ENCODE results near the gene RHBDF2.
A peak's percentile ranks its signal among the peaks of the same experiment; 100 is the strongest.

Gene RHBDF2

DNA sequence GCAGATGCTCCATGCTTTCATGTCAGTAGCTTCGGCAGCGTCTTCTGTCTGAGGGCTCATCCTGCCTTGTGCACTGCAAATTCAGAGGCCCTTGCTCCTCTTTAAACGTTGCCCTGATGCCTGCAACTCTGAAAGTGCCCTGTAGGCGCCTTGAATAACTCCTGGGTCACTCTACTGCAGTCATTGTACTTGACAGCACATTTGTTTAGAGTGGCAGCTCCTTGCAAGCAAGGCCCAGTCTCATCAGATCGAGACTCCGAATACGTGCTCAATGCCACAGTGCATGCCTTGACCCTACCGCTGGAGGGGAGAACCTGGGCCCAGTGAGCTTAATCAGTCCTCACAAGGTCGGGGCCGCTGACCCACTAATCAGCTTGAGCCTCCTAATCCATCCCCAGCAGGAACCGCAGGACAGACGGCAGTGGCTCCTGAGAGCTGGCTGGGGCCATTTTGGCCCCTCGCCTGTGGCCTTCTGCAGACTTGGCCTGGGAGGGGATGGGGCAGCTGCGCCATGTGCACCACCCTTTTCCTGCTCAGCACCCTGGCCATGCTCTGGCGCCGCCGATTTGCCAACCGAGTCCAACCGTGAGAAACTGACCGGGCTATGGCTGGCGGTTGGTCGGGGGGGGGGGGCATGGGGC, 38.5 kb upstream of the RHBDF2 start, which contains the start of gene PRCD:
PRCD (plus strand) TSS at position 414 of the 641 bp plus-strand sequence; CDS start at position 512, 98 bp downstream.
- Histone ChIP-seq H4K20me1 (ENCODE audit: insufficient read depth, low read length) (no peaks in the 10 kb centered on the region), H3K4me1 (ENCODE audit: low read length) (no peaks in the 10 kb centered on the region), H3K27ac (ENCODE audit: low read length) (no peak within 1 kb of the TSS), H3F3A (ENCODE audit: insufficient read depth, low read length) (no peaks in the 10 kb centered on the region), H3K4me2 (ENCODE audit: low read depth, low read length) (peak within 1 kb of the TSS; percentile 43), H3K9me2 (replicated peaks; ENCODE audit: insufficient read depth, low read length) (no peaks in the 10 kb centered on the region), H3K9me3 (replicated peaks; ENCODE audit: insufficient read depth, low read length) (no peaks in the 10 kb centered on the region), H3K4me3 (ENCODE audit: low read length) (peak within 1 kb of the TSS; percentile 34), H3K9ac (ENCODE audit: low read length) (no peak within 1 kb of the TSS), H2AFZ (ENCODE audit: low read length) (peak within 1 kb of the TSS; percentile 50), H3K36me3 (replicated peaks; ENCODE audit: insufficient read depth, low read length) (no peaks in the 10 kb centered on the region), H3K27me3 (replicated peaks; ENCODE audit: insufficient read depth, low read length) (peaks cover 83% of the 10 kb centered on the region), H3K79me2 (ENCODE audit: low read length) (no peaks in the 10 kb centered on the region)
- no peak for DNase-seq
- TF ChIP-seq, protein P1, sequence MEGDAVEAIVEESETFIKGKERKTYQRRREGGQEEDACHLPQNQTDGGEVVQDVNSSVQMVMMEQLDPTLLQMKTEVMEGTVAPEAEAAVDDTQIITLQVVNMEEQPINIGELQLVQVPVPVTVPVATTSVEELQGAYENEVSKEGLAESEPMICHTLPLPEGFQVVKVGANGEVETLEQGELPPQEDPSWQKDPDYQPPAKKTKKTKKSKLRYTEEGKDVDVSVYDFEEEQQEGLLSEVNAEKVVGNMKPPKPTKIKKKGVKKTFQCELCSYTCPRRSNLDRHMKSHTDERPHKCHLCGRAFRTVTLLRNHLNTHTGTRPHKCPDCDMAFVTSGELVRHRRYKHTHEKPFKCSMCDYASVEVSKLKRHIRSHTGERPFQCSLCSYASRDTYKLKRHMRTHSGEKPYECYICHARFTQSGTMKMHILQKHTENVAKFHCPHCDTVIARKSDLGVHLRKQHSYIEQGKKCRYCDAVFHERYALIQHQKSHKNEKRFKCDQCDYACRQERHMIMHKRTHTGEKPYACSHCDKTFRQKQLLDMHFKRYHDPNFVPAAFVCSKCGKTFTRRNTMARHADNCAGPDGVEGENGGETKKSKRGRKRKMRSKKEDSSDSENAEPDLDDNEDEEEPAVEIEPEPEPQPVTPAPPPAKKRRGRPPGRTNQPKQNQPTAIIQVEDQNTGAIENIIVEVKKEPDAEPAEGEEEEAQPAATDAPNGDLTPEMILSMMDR (IDR thresholded peaks at IDR 0.05; ENCODE audit: low read length): no peak
- TF ChIP-seq EZH2 (optimal IDR thresholded peaks at IDR 0.05; ENCODE audit: low read depth, low read length): no peak
- TF ChIP-seq EZH2phosphoT487 (IDR thresholded peaks at IDR 0.05; ENCODE audit: low read length): no peak

DNA sequence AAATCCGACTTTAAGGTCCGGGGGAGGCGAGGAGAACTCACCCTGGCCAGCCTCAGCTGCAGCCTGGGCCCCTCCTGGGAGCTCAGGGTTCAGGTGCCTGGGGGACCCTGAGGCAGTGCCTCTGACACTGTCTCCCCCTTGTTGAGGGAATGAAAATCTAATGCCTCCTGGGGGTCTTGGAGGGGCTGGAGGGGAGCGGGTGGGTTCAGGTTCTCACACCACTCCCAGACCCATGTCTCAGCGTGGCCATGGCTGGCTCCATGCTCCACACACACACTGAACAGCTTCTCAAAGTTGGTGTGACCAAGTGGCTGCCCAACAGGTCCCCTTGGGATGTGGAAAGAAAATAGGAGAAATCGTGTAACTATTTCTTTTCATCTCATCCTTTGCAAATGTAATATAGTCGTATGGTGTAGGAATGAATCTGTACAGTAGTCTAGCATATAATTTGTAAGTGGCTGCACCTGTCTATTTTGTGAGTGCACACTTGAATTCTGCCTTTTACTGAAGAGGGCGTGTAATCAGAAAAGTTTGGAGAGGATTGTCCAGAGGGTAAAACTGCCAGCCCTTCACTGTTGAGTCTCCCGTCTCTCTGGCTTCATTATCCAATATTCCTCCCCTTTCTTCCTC, 37.8 kb upstream of the RHBDF2 start:
- Histone ChIP-seq H3K4me3 (ENCODE audit: low read length) (no peak overlapping the region), H3F3A (ENCODE audit: insufficient read depth, low read length) (no peaks in the 10 kb centered on the region), H3K27ac (ENCODE audit: low read length) (no peak overlapping the region), H3K36me3 (replicated peaks; ENCODE audit: insufficient read depth, low read length) (no peaks in the 10 kb centered on the region), H3K9ac (ENCODE audit: low read length) (no peak overlapping the region), H3K4me1 (ENCODE audit: low read length) (no peaks in the 10 kb centered on the region), H3K4me2 (ENCODE audit: low read depth, low read length) (no peak overlapping the region), H3K27me3 (replicated peaks; ENCODE audit: insufficient read depth, low read length) (peaks cover 81% of the 10 kb centered on the region), H3K9me3 (replicated peaks; ENCODE audit: insufficient read depth, low read length) (no peaks in the 10 kb centered on the region), H2AFZ (ENCODE audit: low read length) (no peak overlapping the region), H3K79me2 (ENCODE audit: low read length) (no peaks in the 10 kb centered on the region), H3K9me2 (replicated peaks; ENCODE audit: insufficient read depth, low read length) (no peaks in the 10 kb centered on the region), H4K20me1 (ENCODE audit: insufficient read depth, low read length) (no peaks in the 10 kb centered on the region)
- TF ChIP-seq EZH2 (optimal IDR thresholded peaks at IDR 0.05; ENCODE audit: low read depth, low read length) (no peak), EZH2phosphoT487 (IDR thresholded peaks at IDR 0.05; ENCODE audit: low read length) (no peak)
- TF ChIP-seq, protein P1 (IDR thresholded peaks at IDR 0.05; ENCODE audit: low read length): no peak
- no peak for DNase-seq

GRCh38 chr17:76538281-76538931, 37.2 kb upstream of the RHBDF2 start:
- Histone ChIP-seq H3K36me3 (replicated peaks; ENCODE audit: insufficient read depth, low read length) (no peaks in the 10 kb centered on the region), H3K4me3 (ENCODE audit: low read length) (no peak overlapping the region), H3K9me3 (replicated peaks; ENCODE audit: insufficient read depth, low read length) (no peaks in the 10 kb centered on the region), H3K4me2 (ENCODE audit: low read depth, low read length) (no peak overlapping the region), H3F3A (ENCODE audit: insufficient read depth, low read length) (no peaks in the 10 kb centered on the region), H2AFZ (ENCODE audit: low read length) (no peak overlapping the region), H3K4me1 (ENCODE audit: low read length) (no peaks in the 10 kb centered on the region), H3K9me2 (replicated peaks; ENCODE audit: insufficient read depth, low read length) (no peaks in the 10 kb centered on the region), H3K9ac (ENCODE audit: low read length) (no peak overlapping the region), H3K27ac (ENCODE audit: low read length) (no peak overlapping the region), H3K79me2 (ENCODE audit: low read length) (no peaks in the 10 kb centered on the region), H3K27me3 (replicated peaks; ENCODE audit: insufficient read depth, low read length) (peaks cover 80% of the 10 kb centered on the region), H4K20me1 (ENCODE audit: insufficient read depth, low read length) (no peaks in the 10 kb centered on the region)
- DNase-seq: no peak
- TF ChIP-seq, protein P1 (IDR thresholded peaks at IDR 0.05; ENCODE audit: low read length): no peak

Data from MM.1S (cell line).